DOHH2 (cell line): ENCODE data around the gene KRTAP12-3.

Experiments used
- CTCF ChIP-seq: fragments of 200-600 bp; sonication (generic); IDR thresholded peaks from one replicate; pipeline ENCODE4 v1.5.1; 2014; ENCODE audit warnings: antibody characterized with exemption, mild to moderate bottlenecking, low read depth, low read length; ENCODE audit not compliant: poor library complexity, severe bottlenecking
- EZH2phosphoT487 ChIP-seq: fragments of 200-600 bp; sonication (generic); IDR thresholded peaks from 2 replicates; pipeline ENCODE4 v1.6.1; 2017; ENCODE audit warnings: borderline replicate concordance, mild to moderate bottlenecking, antibody characterized with exemption, low read length, moderate library complexity, mixed read lengths

GRCh38 chr21:44677881-44678280 lies 20.1 kb downstream of the KRTAP12-3 start:
- TF ChIP-seq CTCF (no peak), EZH2phosphoT487 (no peak)
